Measurements from ENCODE around the gene TOMM34.

TOMM34 gene

DNA sequence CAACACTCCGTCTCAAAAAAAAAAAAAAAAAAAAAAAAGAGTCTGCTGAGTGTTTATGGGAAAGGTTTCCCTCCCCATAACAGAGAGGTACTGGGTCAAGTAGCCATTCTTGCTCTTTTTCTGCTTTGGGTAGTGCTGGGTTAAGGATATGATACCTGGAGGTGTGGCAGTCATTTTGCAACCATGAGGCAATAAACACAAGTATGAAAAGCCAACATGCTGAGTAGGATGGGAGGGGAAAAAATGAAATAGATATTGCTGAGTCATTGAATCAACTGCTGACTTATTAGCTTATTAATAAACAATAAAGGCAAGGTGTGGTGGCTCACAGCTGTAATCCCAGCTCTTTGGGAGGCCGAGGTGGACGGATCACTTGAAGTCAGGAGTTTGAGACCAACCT lies 2.3 kb upstream of the TOMM34 start:
- DNase-seq: no peak

DNA sequence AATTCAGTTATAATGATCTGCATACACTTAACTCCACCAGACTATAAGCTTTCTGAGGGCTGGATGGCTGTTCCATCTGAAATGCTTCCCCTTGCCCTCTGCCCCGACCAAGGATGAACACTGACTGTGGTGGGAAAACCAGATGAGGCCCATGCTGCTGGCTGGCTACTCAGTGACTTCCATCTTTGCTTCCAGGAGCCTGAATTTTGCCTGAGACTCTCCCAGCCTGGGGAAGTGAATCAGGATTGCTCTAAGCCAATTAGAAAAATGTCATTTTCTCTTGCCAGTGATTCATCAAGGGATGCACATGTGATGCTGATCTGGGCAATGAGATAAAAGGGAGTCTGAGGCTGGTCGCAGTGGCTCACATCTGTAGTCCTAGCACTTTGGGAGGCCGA lies 1.7 kb upstream of the TOMM34 start:
- no peak for DNase-seq

DNA sequence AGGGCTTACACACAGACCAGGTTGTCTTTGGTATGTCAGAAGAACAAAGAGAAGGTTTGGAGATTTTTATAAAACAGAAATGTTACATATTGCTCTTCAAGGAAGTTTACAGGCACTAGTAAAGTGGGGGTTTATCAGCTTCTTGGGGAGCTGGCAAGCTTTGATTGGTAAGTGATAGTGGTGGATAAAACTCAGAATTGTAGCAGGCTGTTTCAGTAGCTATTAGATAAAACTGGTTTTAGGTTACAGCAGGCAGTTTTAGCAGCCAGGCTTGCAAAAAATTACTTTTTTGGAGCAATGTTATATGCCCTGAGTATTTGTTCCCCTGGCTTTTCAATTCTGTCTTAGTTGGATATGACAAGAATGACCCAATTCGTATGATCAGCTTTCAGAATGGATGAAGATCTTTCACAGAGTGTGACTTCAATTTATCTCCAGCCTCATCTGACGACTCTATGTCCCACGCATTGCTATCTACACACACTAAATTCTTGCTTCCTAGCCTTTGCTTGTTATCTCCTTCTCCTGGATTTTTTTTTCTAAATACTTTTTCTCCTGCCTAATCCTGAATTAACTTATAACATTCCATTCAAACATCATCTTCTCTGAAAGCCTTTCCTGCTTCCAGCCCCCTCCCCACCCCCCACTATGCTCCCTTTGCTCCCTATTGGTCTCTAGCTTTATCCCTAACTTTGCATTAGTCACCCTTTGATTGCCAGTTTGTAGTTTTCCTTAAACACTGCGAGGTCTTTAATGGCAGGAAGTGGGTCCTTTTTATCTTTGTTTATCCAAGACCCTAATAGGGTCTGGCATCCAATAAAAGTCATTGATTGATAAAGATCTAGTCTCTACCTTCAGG lies 1.0 kb upstream of the TOMM34 start:
- DNase-seq: no peak

DNA sequence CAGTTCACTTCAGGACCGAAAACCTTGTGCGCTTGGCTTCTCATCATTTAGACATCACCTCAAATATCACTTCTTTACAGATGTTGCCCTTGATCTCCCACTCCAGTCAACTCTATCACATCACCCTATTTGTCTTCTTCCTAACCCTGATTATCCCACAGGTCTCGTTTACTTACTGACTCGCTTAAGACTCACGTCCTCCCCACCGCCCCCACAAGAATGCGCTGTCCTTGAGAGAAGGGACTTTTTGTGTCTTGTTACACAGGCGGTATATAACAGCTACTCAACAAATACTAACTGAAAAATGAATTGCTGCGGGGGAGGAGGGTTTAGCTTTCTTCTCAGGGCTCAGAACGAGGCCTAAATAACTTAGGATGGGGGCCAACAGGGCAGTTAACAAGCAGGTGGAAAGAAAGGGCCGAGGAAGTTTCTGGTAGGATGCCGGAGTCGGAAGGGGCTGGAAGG lies 527 bp downstream of the TOMM34 start:
- peak in 1 of 2 experiments; percentile 11 for DNase-seq

DNA sequence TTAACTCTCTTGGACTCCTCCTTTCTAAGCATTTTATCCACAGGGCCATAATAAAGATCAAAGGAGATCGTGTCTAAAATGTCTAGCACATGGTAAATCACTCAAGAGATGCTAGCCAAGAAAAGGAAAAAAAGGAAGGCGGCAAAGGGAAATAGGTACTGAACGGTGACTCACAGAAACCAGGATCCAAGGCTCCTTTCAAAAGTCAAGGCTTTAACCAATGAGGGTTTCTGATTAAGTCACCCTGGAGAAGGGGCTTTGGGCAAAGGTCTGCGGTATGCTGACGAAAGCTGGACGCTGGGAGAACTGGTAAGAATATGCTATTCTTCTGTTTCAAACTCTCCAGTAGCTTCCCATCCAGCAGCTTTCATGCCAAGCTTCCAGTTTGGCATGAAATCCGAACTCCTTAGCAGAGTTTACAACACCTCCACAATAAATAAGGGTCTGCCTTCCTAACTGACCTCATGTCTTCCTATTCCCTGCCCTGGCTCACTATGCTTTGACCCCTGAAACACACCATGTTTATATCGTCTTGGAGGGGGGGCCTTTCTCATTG lies 1.0 kb downstream of the TOMM34 start:
- no peak for DNase-seq

DNA sequence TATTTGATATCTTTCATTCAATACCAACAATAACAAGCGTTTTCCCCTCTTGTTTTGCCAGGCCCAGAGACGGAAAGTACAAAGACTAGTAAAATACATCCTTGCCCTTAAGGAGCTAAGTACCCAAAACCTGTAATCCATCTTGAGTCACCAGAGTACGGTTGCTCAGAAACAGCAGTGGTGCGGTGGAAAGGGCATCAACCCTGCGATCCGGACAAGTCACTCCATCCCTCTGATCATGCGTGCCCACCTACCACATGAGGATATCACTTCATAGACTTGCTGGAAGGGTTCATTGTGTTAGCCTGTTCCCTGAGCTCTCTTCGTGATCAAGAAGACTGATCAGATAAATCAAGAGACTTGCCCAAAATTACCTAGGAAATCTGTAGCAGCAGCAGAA lies 1.9 kb downstream of the TOMM34 start:
- no peak for DNase-seq

DNA sequence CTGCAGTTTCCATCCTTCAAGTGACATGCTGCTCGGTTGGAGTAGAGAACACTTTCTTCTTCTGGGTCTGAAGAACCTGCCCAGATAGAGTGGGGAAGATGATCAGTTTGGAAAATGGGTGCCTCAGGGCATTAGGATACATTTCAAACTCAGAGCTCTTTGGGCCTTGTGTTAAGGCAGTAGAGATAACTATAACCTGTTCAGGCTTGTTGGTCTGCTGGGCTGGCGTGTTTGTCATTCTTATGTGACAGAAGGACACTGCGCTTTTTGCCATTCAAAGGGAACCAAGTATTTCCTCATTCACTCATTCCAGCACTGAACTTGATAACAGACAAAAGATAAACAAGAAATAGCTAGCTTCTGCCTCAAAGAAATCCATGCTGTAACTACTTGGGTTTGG lies 3.8 kb downstream of the TOMM34 start:
- DNase-seq: no peak

DNA sequence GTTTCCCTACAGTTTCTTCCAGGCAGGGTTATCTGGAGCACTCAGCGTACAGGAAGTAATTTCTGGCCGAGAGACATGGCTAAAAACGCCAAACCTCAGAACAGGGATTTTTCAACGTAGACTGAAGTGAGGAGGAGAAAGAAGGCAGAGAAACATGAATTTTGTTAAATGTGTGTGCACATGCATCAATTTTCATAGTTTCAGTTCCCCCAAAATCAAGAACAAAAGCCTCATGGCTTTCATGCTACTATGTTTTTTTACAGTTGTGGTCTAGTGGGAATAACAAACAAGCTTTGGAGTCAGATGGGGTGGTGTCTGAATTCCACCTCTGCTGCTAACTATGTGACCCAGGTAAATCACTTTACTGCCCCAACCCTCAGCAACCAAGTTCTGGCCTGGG lies 4.9 kb downstream of the TOMM34 start:
- DNase-seq: no peak

DNA sequence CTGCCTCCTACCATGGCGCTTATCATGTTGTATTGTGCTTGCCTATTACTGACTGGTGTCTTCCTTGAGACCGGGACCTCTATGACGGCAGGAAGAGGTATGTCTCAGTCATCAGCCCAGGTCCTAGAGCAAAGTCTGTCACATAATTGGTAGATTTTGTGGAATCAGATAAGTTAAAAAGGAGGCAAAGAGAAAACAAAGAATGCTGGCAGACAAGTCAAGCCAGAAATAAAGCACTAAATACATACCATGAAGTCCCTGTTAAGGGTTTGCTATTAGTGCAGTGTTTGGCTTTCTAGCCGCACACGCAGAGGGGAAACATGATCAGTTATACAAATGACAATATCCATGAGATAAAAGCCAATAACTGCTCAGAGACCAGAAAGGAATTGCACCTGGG lies 6.0 kb downstream of the TOMM34 start:
- no peak for DNase-seq

DNA sequence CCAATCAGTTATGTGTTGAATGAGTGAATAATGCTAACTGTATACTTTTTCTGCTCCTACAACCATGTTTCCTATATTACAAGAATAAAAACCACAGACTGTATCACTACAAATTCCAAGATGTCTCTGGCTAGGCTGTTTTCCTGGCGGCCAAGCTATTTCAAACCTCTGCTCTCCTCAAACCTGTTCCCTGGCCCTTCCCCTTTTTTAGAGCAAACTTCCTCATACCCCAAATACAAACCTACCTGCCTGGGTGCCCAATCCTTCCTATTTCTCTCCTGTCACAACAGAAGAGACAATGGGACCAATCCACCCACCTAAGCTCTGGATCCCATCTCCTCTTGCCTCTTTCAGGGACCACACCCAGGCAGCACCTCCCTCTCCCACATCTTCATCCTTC lies 7.5 kb downstream of the TOMM34 start:
- DNase-seq: no peak

DNA sequence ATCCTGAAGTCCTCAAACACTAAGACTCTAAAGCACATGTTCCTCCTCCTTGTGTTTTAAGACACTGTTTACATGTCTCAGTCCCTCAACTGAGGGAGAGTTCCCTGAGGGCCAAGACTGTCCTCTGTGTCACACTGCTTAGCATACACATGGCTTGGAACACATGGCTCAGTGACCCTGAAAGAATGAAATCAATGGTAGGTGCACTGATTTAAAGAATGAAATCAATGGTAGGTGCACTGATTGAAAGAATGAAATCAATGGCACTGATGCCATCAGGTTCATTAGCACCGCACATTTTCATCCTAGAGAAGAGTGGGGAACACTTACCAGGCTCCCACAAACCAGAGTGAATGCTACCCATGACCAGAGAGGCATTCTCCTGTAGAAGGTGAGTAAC lies 9.8 kb downstream of the TOMM34 start:
- DNase-seq: no peak

DNA sequence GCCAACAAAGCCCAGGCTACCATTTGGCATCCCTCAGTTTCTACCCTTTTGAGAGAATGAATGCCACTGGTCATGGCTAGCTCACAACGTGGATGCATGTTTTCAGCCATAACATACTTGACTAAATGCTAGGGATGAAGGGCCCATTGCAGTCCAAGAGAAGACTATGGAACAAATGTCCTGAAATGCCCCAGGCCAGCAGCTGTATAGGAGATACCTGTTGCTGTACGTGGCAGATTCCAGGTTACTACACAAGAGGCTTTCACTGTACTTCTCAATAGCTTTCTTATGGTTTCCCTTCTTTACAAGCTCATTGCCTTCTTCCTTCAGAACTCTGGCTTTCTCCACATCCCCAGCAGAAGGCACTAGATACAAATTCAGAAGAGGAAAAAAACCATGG lies 11.7 kb downstream of the TOMM34 start:
- no peak for DNase-seq

DNA sequence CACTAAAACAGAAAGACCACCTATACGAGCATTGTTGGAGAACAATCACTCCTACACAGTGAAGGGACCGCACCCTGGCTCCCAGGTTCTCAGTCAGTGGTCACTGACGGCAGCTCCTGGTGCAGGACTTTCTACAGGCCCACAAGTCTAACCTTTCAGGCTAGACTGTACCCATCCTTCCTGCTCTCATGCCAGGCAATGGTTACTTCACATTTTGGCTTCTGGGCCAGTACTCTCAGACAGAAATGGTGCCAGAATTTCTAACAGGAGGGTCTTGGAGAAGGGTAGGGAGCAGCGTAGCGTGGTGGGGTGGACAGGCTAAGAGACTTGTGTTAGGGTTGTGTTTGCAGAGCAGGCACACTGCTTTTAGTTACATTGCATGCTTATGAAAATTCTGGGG lies 12.1 kb downstream of the TOMM34 start:
- no peak for DNase-seq

DNA sequence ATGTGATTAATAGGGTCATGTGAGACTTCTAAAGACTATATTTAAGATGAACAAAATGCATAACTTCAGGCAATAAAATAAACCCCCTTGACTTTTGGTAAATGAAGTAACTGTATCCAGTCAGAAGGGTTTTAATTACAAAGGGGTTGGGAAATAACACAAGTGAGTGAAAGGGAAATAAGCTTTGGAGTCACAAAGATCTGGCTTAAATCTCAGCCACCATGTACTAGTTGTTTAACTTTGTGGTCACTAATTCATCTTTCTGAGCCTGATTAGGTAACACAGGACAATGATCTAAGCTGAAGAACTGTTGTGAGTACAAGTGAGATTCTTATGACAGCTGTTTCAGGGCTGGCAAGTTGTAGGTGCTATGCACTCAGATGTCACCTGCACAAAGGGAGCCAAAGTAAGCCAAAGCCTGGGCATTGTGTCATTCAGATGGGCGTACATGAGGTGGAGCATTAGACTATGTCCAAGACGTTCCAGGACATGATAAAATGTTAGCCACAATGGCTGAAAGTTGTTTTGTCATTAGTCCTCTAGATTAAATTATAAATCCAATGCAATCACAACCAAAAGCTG lies 13.8 kb downstream of the TOMM34 start:
- no peak for DNase-seq

DNA sequence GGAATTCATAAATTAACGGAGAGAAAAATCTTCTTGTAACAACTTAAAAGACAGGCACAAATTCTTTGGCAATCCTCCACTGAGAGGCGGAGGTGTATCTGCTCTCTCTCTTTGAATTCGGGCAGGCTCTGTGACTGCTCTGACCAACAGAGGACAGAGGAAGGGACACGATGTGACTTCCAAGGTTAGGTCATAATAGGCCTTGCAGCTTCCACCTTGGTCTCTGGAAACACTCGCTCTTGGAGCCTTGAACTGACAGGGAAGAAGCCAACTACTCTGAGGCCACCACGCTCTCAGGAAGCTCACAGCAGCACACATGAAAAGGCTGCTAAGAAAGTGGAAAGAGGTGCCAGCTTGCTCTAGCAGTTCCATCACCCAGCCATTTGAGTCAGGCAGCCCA lies 14.9 kb downstream of the TOMM34 start:
- no peak for DNase-seq

DNA sequence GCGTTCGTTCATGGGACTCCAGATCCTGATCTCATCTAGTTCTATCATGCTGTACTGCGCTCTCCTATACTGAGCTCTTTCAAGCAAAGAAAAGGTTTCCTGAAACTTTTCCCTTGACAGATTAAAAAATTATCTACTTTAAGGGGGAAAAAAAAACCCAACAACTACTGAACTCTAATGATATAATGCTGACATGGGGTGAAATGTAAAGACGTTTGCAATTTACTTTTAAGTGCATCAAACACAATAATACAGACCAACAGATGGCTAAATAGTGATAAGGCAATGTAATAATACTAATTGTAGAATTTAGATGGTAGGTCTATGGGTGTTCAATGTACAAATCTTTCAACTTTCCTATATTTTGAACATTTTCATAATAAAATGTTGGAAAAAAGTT lies 16.4 kb downstream of the TOMM34 start:
- DNase-seq: no peak

DNA sequence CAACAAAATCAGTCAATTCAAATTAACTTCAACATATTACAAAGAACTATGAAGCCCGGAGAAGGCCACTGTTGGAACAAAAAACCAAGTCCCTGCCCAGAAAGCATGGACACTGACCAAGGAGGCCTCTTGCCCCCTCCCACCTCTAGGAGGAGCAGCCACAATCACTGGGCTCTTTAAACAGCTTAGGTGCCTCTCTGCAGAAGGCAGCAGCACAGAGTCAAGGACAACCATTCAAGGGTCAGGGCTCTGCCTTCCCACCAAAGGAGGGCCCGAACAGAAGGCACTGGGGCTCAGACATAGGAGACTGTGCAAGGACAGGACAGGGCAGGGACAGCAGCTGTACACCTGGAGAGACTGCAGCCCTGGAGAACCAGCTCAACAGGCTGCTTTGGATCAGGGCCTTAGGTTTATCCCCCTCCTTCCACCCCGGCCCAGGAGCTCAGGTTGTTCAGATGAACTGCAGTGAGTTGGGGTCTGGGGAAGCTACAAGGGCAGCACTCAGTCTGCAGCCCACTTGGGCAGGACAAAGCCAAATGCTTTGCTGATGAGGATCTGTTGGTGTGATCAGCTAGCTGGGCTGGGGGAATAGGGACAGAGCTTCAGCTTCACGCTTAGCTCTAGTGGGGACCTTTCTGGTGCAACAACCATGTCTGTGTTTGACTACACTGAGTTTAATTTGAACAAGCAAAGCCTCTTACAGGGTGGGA lies 17.8 kb downstream of the TOMM34 start:
- no peak for DNase-seq

DNA sequence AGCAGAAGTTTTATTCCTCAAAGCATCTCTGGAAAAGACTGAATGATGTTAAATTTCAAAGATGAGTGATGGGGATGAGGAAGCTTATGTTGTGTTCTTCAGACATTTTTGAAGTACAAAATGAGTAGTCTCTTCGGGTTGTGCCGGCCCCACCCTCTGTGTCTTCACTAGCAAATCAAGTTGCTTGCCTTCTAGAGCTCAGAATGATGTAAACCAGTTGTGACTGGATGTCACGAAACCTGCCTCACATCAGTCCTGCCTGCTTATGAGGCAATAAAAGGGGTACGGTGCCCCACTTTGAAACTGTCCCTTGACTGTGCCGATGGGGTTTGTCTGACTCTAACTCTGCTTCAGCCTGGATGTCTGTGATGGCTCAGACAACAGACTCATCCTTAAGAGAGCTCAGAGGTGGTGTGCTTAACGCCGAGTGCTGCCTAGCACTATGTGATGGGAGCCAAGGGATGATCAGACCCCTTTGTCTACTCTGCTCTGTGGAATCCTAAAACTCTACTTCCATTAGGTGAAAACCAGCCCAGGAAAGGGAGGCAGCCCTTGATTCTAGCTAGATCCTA lies 19.0 kb downstream of the TOMM34 start:
- no peak for DNase-seq

DNA sequence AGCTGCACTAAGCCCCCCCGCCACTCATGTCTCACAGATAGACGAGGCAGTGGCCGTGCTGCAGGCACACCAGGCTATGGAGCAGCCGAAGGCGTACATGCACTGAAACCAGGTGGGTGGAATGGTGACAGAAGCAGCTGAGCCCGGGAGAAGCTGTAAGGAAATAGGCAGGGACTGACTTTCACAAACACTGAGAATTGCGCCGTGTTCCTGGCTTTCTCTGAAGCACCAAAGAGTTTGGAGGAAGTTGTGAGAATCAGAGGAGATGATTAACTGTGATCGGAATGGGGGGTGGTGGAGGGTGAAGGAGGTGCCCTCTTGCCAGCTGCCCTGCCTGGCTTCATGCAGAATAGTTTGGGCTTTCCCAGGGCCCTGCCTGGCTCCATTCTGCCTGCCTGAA lies 21.6 kb downstream of the TOMM34 start:
- no peak for DNase-seq

DNA sequence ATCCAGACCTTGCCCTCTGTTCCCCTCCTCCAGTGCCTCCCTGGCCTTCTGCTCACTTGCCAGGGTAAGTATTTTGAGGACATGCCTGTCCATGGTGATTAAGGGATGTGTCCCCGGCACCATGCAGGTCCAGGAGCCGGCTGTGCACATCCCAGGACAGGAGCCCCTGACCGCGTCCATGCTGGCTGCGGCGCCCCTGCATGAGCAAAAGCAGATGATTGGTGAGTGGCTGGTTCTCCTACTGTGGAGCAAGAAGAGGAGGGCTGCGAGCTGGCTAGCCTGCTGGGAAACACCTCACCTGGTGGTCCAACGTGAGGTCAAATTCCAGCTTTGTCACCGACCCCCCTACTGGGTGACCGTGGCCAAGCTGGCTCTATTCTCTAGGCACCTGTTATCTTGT lies 23.7 kb downstream of the TOMM34 start:
- DNase-seq: no peak

DNA sequence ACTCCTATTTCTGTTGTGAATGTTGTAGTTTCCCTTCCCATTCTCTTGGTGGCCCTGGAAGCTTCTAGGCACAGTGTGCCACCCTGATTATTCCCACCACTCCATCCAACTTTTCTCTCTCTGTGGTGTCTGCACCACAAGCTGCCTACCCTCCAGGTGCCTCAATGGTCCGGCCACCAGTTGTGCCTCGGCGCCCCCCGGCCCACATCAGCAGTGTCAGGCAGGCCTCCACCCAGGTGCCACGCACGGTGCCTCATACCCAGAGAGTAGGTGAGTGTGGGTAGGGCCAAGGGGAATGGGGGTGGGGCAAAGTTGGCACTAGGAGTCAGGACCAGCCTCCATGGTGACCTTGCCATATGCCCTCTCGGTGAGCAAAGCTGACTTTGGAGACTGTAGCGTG lies 27.3 kb downstream of the TOMM34 start:
- DNase-seq: no peak

DNA sequence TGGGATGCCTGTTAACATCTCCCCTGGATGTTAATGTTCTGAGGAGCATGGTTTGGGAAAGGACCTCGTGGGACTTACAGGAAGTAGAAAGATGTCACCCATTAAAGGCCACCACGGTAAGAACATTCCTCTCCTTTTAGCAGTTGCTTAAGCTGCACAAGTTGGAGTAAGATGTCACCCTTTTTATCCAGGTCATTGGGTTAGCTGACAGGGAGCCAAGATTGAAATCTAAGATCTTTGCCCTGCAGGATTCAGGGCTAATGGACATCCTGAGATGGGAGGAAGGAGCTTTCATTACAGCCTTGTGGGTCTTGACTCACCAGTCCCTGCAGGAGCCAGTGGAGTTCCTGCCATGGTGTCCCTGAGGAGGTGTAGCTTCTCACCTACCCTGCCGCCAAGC lies 28.3 kb downstream of the TOMM34 start:
- no peak for DNase-seq

DNA sequence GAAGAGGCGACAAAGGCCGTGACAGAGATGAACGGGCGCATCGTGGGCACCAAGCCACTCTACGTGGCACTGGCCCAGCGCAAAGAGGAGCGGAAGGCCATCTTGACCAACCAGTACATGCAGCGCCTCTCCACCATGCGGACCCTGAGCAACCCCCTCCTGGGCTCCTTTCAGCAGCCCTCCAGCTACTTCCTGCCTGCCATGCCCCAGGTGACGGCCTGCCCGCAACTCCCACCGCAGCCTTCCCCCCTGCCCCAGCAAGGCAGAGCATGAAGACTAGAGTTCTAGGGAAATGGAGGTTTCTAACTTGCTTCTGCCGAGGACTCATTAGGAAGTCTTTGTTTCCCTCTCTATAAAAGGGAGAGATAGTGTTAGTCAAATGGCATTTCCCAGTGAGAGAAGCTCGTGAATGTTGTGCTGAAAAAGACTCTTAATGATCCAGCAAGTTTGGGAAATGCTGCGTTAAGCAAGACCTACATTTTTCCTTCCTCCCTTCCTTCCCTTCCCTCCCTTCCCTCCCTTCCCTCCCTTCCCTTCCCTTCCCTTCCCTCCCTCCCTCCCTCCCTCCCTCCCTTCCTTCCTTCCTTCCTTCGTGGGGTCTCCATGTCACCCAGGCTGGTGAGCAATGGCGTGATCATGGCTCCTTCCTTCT lies 29.6 kb downstream of the TOMM34 start:
- no peak for DNase-seq
